ENCODE data around the gene PAK2. TPM values are rescaled to one million over a fixed set of nuclear protein-coding genes. Genes with fewer than 3 reads are reported as not detected.
A peak's percentile ranks its signal among the peaks of the same experiment; 100 is the strongest.
"Not testable (repeated sequence)": the region's sequence is repeated elsewhere in the genome, so short reads cannot be mapped to it uniquely, and the experiment has no call there.

The PAK2 gene
- total RNA-seq, 2 experiments from 2014 or later = 36.2 to 41.7 TPM

GRCh38 chr3:196813903-196814302, 74.2 kb downstream of the PAK2 start:
- no peak overlapping the region for H3K27ac Mint-ChIP-seq
- intact Hi-C loops (cut with DNase I, micrococcal nuclease) = no loop called here
- Histone ChIP-seq H3K27ac (ENCODE audit: low read depth in 1 of 2, low read length in 2 of 2) (no peak overlapping the region), H3K9me3 (ENCODE audit: control insufficient read depth in 1 of 2, insufficient read depth in 1 of 2, low read length in 2 of 2) (no peaks in the 10 kb centered on the region), H3K4me1 (ENCODE audit: insufficient read depth, low read length) (no peaks in the 10 kb centered on the region), H3K4me3 (ENCODE audit: low read length) (no peak overlapping the region), H3K36me3 (ENCODE audit: insufficient read depth, low read length) (peaks cover 63% of the 10 kb centered on the region), H3K27me3 (ENCODE audit: control insufficient read depth in 1 of 2, insufficient read depth in 2 of 2, low read length in 2 of 2) (no peaks in the 10 kb centered on the region)
- ChIA-PET POLR2A (no interaction called here), CTCF (no interaction called here)
- no peak overlapping the region for H3K4me3 Mint-ChIP-seq
- H3K36me3 Mint-ChIP-seq (ENCODE audit: low read depth) = peaks cover 81% of the 10 kb centered on the region
- ATAC-seq (ENCODE audit: poor library complexity) (no peak), DNase-seq (no peak)
- no peaks in the 10 kb centered on the region for H3K9me3 Mint-ChIP-seq
- H3K27me3 Mint-ChIP-seq = no peaks in the 10 kb centered on the region
- TF ChIP-seq CTCF (IDR thresholded peaks at IDR 0.05) = no peak
- H3K4me1 Mint-ChIP-seq (ENCODE audit: low read depth) = no peaks in the 10 kb centered on the region

GRCh38 chr3:196821806-196822355, 82.2 kb downstream of the PAK2 start:
- Mint-ChIP-seq H3K27me3 (no peaks in the 10 kb centered on the region), H3K4me3 (no peak overlapping the region), H3K36me3 (ENCODE audit: low read depth) (peaks cover 86% of the 10 kb centered on the region), H3K4me1 (ENCODE audit: low read depth) (no peaks in the 10 kb centered on the region), H3K27ac (peak overlapping the region; percentile 30), H3K9me3 (no peaks in the 10 kb centered on the region)
- ATAC-seq (ENCODE audit: poor library complexity) (no peak), DNase-seq (no peak)
- Histone ChIP-seq H3K4me3 (ENCODE audit: low read length) (no peak overlapping the region), H3K4me1 (ENCODE audit: insufficient read depth, low read length) (no peaks in the 10 kb centered on the region), H3K27me3 (ENCODE audit: control insufficient read depth in 1 of 2, insufficient read depth in 2 of 2, low read length in 2 of 2) (no peaks in the 10 kb centered on the region), H3K36me3 (ENCODE audit: insufficient read depth, low read length) (peaks cover 93% of the 10 kb centered on the region), H3K9me3 (ENCODE audit: control insufficient read depth in 1 of 2, insufficient read depth in 1 of 2, low read length in 2 of 2) (no peaks in the 10 kb centered on the region), H3K27ac (ENCODE audit: low read depth in 1 of 2, low read length in 2 of 2) (no peak overlapping the region)
- no peak for TF ChIP-seq CTCF (IDR thresholded peaks at IDR 0.05)
- intact Hi-C loops (cut with DNase I, micrococcal nuclease) = no loop called here
- CTCF ChIA-PET = no interaction called here
- POLR2A ChIA-PET = interaction anchor here (0.6 kb wide), 1 partner anchor 120 kb away, joined by 3 read pairs; the partner anchor contains the start of gene NCBP2

- H3K4me1 Mint-ChIP-seq (ENCODE audit: low read depth); H3K27ac ChIP-seq (ENCODE audit: low read depth in 1 of 2, low read length in 2 of 2); H3K4me1 ChIP-seq (ENCODE audit: insufficient read depth, low read length); ATAC-seq (ENCODE audit: poor library complexity); intact Hi-C loops (cut with DNase I, micrococcal nuclease); POLR2A ChIA-PET; H3K4me3 Mint-ChIP-seq; H3K27me3 ChIP-seq (ENCODE audit: control insufficient read depth in 1 of 2, insufficient read depth in 2 of 2, low read length in 2 of 2); H3K9me3 Mint-ChIP-seq; H3K9me3 ChIP-seq (ENCODE audit: control insufficient read depth in 1 of 2, insufficient read depth in 1 of 2, low read length in 2 of 2); H3K4me3 ChIP-seq (ENCODE audit: low read length); DNase-seq; H3K27me3 Mint-ChIP-seq; CTCF ChIA-PET; H3K27ac Mint-ChIP-seq: not testable (repeated sequence)
- peaks cover 54% of the 10 kb centered on the region for H3K36me3 Mint-ChIP-seq (ENCODE audit: low read depth)
- peaks cover 43% of the 10 kb centered on the region for H3K36me3 ChIP-seq (ENCODE audit: insufficient read depth, low read length)
Observed at GRCh38 chr3:196829651-196830050, 90.0 kb downstream of the PAK2 start.

- ChIA-PET POLR2A (no interaction called here), CTCF (interaction anchor here (3.7 kb wide), 1 partner anchor 107 kb away, joined by 14 read pairs; the partner anchor contains the start of gene NCBP2)
- Histone ChIP-seq H3K9me3 (ENCODE audit: control insufficient read depth in 1 of 2, insufficient read depth in 1 of 2, low read length in 2 of 2) (no peaks in the 10 kb centered on the region), H3K4me3 (ENCODE audit: low read length) (no peak overlapping the region), H3K4me1 (ENCODE audit: insufficient read depth, low read length) (no peaks in the 10 kb centered on the region), H3K27ac (ENCODE audit: low read depth in 1 of 2, low read length in 2 of 2) (no peak overlapping the region), H3K27me3 (ENCODE audit: control insufficient read depth in 1 of 2, insufficient read depth in 2 of 2, low read length in 2 of 2) (no peaks in the 10 kb centered on the region), H3K36me3 (ENCODE audit: insufficient read depth, low read length) (peaks cover 8% of the 10 kb centered on the region)
- DNase-seq (no peak), ATAC-seq (ENCODE audit: poor library complexity) (no peak)
- Mint-ChIP-seq H3K27ac (no peak overlapping the region), H3K4me3 (no peak overlapping the region), H3K27me3 (no peaks in the 10 kb centered on the region), H3K36me3 (ENCODE audit: low read depth) (peaks cover 14% of the 10 kb centered on the region), H3K9me3 (no peaks in the 10 kb centered on the region), H3K4me1 (ENCODE audit: low read depth) (no peaks in the 10 kb centered on the region)
- TF ChIP-seq CTCF (IDR thresholded peaks at IDR 0.05) = no peak
- intact Hi-C loops (cut with DNase I, micrococcal nuclease) = loop anchor here in 1 of 2 experiments (5.0 kb wide), 1 partner anchor 352 kb away; no protein-coding TSS in a partner anchor
Observed at GRCh38 chr3:196835086-196835485, 95.4 kb downstream of the PAK2 start.

DNA sequence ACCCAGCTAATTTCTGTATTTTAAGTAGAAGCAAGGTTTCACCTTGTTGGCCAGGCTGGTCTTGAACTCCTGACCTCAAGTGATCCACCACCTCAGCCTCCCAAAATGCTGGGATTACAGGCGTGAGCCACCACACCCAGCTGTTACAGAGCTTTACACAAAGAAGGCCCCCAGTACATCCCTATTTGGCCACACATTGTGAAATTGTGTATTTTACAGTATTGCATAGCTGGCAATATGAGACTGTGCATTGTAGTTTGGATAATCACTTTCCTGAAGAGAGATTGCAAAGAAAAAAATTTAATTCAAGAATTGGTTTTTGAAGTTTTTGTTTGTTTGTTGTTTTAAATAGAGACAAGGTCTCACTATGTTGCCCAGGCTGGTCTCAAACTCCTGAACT, 97.0 kb downstream of the PAK2 start:
- H3K27ac ChIP-seq (ENCODE audit: low read depth in 1 of 2, low read length in 2 of 2); H3K4me1 Mint-ChIP-seq (ENCODE audit: low read depth); H3K27me3 Mint-ChIP-seq; H3K4me3 Mint-ChIP-seq; DNase-seq; H3K9me3 ChIP-seq (ENCODE audit: control insufficient read depth in 1 of 2, insufficient read depth in 1 of 2, low read length in 2 of 2); H3K4me3 ChIP-seq (ENCODE audit: low read length); H3K4me1 ChIP-seq (ENCODE audit: insufficient read depth, low read length); H3K36me3 Mint-ChIP-seq (ENCODE audit: low read depth); H3K27me3 ChIP-seq (ENCODE audit: control insufficient read depth in 1 of 2, insufficient read depth in 2 of 2, low read length in 2 of 2); ATAC-seq (ENCODE audit: poor library complexity); H3K9me3 Mint-ChIP-seq; H3K36me3 ChIP-seq (ENCODE audit: insufficient read depth, low read length); H3K27ac Mint-ChIP-seq: not testable (repeated sequence)
- ChIA-PET POLR2A (interaction anchor here (1.2 kb wide), 1 partner anchor 105 kb away, joined by 3 read pairs; the partner anchor contains the start of gene NCBP2), CTCF (interaction anchor here (0.9 to 3.7 kb wide), 2 partner anchors 105 to 133 kb away, joined by 7 to 14 read pairs; partner anchors contain the start of gene NCBP2)
- intact Hi-C loops (cut with DNase I, micrococcal nuclease) = loop anchor here in 1 of 2 experiments (5.0 kb wide), 1 partner anchor 351 kb away; no protein-coding TSS in a partner anchor

Measured in CD4-positive, alpha-beta T cell (primary cell).